Measurements from ENCODE around the gene ZDHHC7. TPM values are rescaled to one million over a fixed set of nuclear protein-coding genes. Genes with fewer than 3 reads are reported as not detected.
A peak's percentile ranks its signal among the peaks of the same experiment; 100 is the strongest.

ZDHHC7 gene
- total RNA-seq, 1 donor from 2014 or later: 77.9 TPM

DNA sequence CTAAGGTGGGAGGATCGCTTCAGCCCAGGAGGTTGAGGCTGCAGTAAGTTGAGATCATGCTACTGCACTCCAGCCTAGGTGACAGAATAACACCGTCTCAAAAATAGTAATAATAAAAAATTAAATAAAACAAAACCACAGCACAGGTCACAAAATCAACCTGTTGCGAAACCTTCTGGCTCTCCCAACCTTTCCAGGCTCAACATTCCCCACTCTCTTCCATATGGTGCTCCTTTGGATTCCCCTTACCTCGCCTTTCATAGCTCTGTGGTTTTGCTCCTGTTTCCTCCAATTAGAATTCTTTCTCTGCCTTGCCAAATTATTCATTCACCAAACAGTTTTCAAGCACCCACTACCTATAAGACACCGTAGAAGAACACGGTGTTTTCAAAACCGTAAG lies 4.7 kb downstream of the ZDHHC7 start:
- peaks cover 4% of the 10 kb centered on the region for H3K36me3 ChIP-seq
- ATAC-seq (no peak), DNase-seq (no peak)
- no peaks in the 10 kb centered on the region for H3K9me3 ChIP-seq
- intact Hi-C loops (cut with DNase I): no loop called here
- H3K27ac ChIP-seq: peak overlapping the region; percentile 81
- H3K27me3 ChIP-seq (ENCODE audit: low read depth): no peaks in the 10 kb centered on the region
- TF ChIP-seq, protein P1, sequence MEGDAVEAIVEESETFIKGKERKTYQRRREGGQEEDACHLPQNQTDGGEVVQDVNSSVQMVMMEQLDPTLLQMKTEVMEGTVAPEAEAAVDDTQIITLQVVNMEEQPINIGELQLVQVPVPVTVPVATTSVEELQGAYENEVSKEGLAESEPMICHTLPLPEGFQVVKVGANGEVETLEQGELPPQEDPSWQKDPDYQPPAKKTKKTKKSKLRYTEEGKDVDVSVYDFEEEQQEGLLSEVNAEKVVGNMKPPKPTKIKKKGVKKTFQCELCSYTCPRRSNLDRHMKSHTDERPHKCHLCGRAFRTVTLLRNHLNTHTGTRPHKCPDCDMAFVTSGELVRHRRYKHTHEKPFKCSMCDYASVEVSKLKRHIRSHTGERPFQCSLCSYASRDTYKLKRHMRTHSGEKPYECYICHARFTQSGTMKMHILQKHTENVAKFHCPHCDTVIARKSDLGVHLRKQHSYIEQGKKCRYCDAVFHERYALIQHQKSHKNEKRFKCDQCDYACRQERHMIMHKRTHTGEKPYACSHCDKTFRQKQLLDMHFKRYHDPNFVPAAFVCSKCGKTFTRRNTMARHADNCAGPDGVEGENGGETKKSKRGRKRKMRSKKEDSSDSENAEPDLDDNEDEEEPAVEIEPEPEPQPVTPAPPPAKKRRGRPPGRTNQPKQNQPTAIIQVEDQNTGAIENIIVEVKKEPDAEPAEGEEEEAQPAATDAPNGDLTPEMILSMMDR (IDR thresholded peaks at IDR 0.05): no peak
- H3K4me1 ChIP-seq: peaks cover 90% of the 10 kb centered on the region
- H3K4me3 ChIP-seq: no peak overlapping the region

DNA sequence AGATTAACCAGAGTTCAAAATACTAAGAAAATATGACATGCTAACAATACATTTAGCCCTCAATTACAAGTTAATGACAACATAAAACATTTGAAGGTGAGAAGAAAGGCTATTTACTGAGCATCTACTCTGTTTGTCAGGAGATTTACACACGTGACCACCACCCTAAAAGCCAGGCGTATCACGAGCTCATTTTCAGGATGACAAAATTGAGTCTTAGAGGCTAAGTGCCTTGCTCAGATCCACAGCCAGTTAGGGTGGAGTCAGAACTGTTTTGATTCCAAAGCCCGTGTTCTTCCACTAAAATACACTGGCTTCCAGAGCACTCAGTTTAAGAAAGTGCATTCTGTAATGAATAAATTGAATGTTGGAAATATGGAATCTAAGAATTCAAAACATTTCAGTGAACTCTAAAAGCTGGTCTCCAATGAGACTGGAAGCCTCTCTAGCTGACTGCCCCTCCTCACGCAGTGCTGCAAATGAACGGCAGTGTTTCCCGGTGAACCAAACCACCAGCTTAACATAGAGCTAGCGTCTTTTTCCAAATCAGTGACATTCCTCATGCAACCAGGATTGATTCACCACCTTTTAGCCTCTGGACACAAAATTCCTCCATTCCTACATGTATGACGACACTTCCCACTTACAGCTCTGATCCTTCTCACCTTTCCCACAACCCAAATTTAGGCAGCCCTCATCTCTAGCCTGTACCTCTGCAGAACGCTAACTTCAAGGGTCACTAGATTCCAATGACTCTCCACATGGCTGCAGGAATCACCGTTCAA lies 5.9 kb downstream of the ZDHHC7 start:
- DNase-seq (peak; percentile 15), ATAC-seq (peak; percentile 18 to 42)
- TF ChIP-seq, protein P1 (IDR thresholded peaks at IDR 0.05): no peak
- Histone ChIP-seq H3K27ac (peak overlapping the region; percentile 81), H3K4me3 (no peak overlapping the region), H3K36me3 (peaks cover 4% of the 10 kb centered on the region), H3K4me1 (peaks cover 99% of the 10 kb centered on the region), H3K9me3 (no peaks in the 10 kb centered on the region), H3K27me3 (ENCODE audit: low read depth) (no peaks in the 10 kb centered on the region)
- intact Hi-C loops (cut with DNase I): no loop called here

DNA sequence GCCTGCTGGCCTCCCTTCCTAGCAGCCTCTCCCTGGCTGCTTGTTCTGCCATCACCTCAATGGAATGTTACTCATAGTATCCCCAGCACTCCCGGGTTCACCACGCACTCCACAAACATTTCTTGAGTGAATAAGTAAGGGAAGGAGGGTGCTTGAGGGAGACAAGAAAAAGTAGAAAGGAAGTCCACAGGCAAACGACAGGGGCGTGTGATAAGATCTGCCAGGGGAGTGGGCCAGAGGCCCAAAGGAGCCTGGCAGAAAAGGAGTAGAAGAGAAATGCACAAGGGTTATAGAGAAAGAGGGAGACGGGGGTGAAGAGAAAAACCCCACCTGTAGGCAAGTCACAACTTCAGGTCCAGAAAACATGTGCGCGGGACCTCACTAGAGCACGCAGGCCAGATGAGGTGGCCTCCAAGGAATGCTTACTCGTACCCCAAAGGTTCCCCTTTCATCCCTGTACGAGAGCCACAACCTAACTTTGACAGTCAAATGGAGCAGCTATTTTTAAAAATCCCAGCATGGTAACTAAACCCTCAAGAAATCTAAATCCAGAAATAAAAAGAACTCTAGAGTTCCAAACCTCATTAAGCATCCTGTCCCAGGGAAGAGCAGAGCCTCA lies 6.6 kb downstream of the ZDHHC7 start:
- peaks cover 4% of the 10 kb centered on the region for H3K36me3 ChIP-seq
- intact Hi-C loops (cut with DNase I): no loop called here
- no peaks in the 10 kb centered on the region for H3K27me3 ChIP-seq (ENCODE audit: low read depth)
- ATAC-seq (peak; percentile 89 to 92), DNase-seq (peak; percentile 63)
- peak overlapping the region; percentile 81 for H3K27ac ChIP-seq
- no peak overlapping the region for H3K4me3 ChIP-seq
- H3K4me1 ChIP-seq: peaks cover 99% of the 10 kb centered on the region
- TF ChIP-seq, protein P1 (IDR thresholded peaks at IDR 0.05): no peak
- no peaks in the 10 kb centered on the region for H3K9me3 ChIP-seq

DNA sequence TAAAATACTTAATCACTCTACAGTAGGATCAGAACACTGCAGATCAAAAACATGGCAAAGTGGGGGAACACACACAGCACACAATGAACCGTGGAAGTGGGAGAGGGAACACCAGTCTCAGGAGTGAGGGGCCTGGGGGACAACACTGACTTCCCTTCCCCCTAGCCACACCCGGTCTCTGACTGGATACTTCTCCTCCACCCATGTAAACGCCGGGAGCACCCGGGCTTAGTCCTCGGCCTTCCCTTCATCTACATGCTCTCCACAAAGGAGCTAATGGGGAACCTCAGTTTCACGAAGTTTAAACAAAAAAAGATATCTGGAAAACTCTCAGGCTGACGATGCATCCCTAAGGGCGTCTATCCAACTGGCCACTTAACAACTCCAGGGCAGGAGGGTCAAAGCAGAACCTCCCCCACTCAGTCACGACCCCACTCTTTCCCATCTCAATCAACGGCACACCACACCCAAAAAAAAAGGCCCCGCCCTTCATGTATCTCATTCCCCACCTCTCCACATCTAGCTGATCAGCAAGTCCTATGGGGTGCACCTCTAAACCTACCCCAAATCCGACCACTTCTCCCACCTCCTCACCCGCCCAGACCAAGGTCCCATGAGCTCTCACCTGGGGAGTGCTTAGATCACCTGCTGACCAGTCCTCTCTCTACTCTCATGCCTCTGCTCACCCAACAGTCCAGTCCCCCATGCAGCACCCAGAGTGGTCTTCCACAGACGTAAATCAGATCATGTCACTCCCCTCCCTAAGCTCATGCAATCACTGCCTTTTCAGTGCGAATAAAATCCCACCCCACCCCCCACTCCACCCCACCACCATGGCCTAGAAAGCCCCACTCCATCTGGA lies 7.4 kb downstream of the ZDHHC7 start:
- Histone ChIP-seq H3K27ac (peak overlapping the region; percentile 81), H3K36me3 (peaks cover 4% of the 10 kb centered on the region), H3K4me1 (peaks cover 100% of the 10 kb centered on the region), H3K27me3 (ENCODE audit: low read depth) (no peaks in the 10 kb centered on the region), H3K4me3 (peak overlapping the region; percentile 6), H3K9me3 (no peaks in the 10 kb centered on the region)
- ATAC-seq (peak; percentile 5 to 13), DNase-seq (peak; percentile 43)
- TF ChIP-seq, protein P1 (IDR thresholded peaks at IDR 0.05): no peak
- intact Hi-C loops (cut with DNase I): no loop called here

DNA sequence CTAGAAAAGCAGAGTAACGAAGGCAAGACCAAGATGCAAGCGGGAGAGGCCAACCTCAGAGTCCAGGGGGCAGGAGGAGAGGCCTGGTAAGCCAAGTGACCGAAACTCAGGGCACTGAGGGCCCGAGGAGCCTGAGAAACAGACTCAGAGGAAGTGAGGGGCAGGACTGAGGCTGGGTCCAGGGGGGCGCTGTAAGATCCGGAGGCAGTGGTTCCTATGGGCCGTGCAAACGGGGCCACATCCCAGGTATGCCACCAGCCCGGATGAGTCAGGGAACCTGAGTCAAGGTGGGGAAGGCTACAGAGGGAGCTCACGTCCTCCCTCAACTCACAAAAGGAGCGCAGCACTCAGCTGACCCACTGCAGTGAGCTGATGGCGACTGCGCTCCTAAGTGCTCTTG lies 8.3 kb downstream of the ZDHHC7 start:
- H3K4me3 ChIP-seq: peak overlapping the region; percentile 22

More for the DNA sequence above, 8.3 kb downstream of the ZDHHC7 start:
- TF ChIP-seq, protein P1 (IDR thresholded peaks at IDR 0.05): no peak
- peaks cover 4% of the 10 kb centered on the region for H3K36me3 ChIP-seq
- H3K4me1 ChIP-seq: peaks cover 99% of the 10 kb centered on the region
- ATAC-seq (no peak), DNase-seq (peak; percentile 46)
- H3K27me3 ChIP-seq (ENCODE audit: low read depth): no peaks in the 10 kb centered on the region
- peak overlapping the region; percentile 81 for H3K27ac ChIP-seq
- intact Hi-C loops (cut with DNase I): no loop called here
- no peaks in the 10 kb centered on the region for H3K9me3 ChIP-seq

Measured in lower lobe of right lung (tissue), 2 donors.